Measurements from ENCODE around the gene USP17L30.
"Not testable (repeated sequence)": the region's sequence is repeated elsewhere in the genome, so short reads cannot be mapped to it uniquely, and the experiment has no call there.

Gene USP17L30

GRCh38 chr4:9362829-9363228 is at the start of gene USP17L30:
Gene USP17L30 (plus strand): TSS chr4:9363129. CDS start chr4:9363129, 0 bp downstream.
- H3K4me3 ChIP-seq (ENCODE audit: low read depth, low read length); H3K36me3 ChIP-seq (replicated peaks); in situ Hi-C loops (cut with HindIII; ENCODE audit: low pct_ligation_motif_present, low sequenced_read_pairs); H3K27ac ChIP-seq; H3K27me3 ChIP-seq (replicated peaks); DNase-seq: not testable (repeated sequence)

GRCh38 chr4:9324191-9324590 is 38.7 kb upstream of the USP17L30 start:
- H3K27ac ChIP-seq; in situ Hi-C loops (cut with HindIII; ENCODE audit: low pct_ligation_motif_present, low sequenced_read_pairs); H3K36me3 ChIP-seq (replicated peaks); DNase-seq; H3K4me3 ChIP-seq (ENCODE audit: low read depth, low read length); H3K27me3 ChIP-seq (replicated peaks): not testable (repeated sequence)

- in situ Hi-C loops (cut with HindIII; ENCODE audit: low pct_ligation_motif_present, low sequenced_read_pairs); H3K27me3 ChIP-seq (replicated peaks); H3K4me3 ChIP-seq (ENCODE audit: low read depth, low read length); H3K36me3 ChIP-seq (replicated peaks); DNase-seq; H3K27ac ChIP-seq: not testable (repeated sequence)
Observed at GRCh38 chr4:9324865-9325264, 38.1 kb upstream of the USP17L30 start, which contains the start of gene USP17L24. Gene USP17L24 (plus strand): TSS chr4:9325165. CDS start chr4:9325165, 0 bp downstream.

GRCh38 chr4:9329611-9330010 is 33.3 kb upstream of the USP17L30 start, which contains the start of gene USP17L25:
Gene USP17L25 (plus strand): TSS chr4:9329911. CDS start chr4:9329911, 0 bp downstream.
- H3K27ac ChIP-seq; H3K27me3 ChIP-seq (replicated peaks); in situ Hi-C loops (cut with HindIII; ENCODE audit: low pct_ligation_motif_present, low sequenced_read_pairs); H3K36me3 ChIP-seq (replicated peaks); DNase-seq; H3K4me3 ChIP-seq (ENCODE audit: low read depth, low read length): not testable (repeated sequence)

- H3K36me3 ChIP-seq (replicated peaks); H3K4me3 ChIP-seq (ENCODE audit: low read depth, low read length); DNase-seq; in situ Hi-C loops (cut with HindIII; ENCODE audit: low pct_ligation_motif_present, low sequenced_read_pairs); H3K27ac ChIP-seq; H3K27me3 ChIP-seq (replicated peaks): not testable (repeated sequence)
Observed at GRCh38 chr4:9334358-9334757, 28.6 kb upstream of the USP17L30 start, which contains the start of gene USP17L26. Gene USP17L26 (plus strand): TSS chr4:9334658. CDS start chr4:9334658, 0 bp downstream.

GRCh38 chr4:9339103-9339502 is 23.8 kb upstream of the USP17L30 start, which contains the start of gene USP17L5:
Gene USP17L5 (plus strand): TSS chr4:9339403. CDS start chr4:9339403, 0 bp downstream.
- DNase-seq; in situ Hi-C loops (cut with HindIII; ENCODE audit: low pct_ligation_motif_present, low sequenced_read_pairs); H3K27ac ChIP-seq; H3K36me3 ChIP-seq (replicated peaks); H3K4me3 ChIP-seq (ENCODE audit: low read depth, low read length); H3K27me3 ChIP-seq (replicated peaks): not testable (repeated sequence)

- in situ Hi-C loops (cut with HindIII; ENCODE audit: low pct_ligation_motif_present, low sequenced_read_pairs); H3K4me3 ChIP-seq (ENCODE audit: low read depth, low read length); H3K27me3 ChIP-seq (replicated peaks); DNase-seq; H3K27ac ChIP-seq; H3K36me3 ChIP-seq (replicated peaks): not testable (repeated sequence)
Observed at GRCh38 chr4:9343848-9344247, 19.1 kb upstream of the USP17L30 start, which contains the start of gene USP17L27. Gene USP17L27 (plus strand): TSS chr4:9344148. CDS start chr4:9344148, 0 bp downstream.

GRCh38 chr4:9348593-9348992 is 14.3 kb upstream of the USP17L30 start, which contains the start of gene USP17L28:
Gene USP17L28 (plus strand): TSS chr4:9348893. CDS start chr4:9348893, 0 bp downstream.
- DNase-seq; in situ Hi-C loops (cut with HindIII; ENCODE audit: low pct_ligation_motif_present, low sequenced_read_pairs); H3K36me3 ChIP-seq (replicated peaks); H3K27ac ChIP-seq; H3K27me3 ChIP-seq (replicated peaks); H3K4me3 ChIP-seq (ENCODE audit: low read depth, low read length): not testable (repeated sequence)

GRCh38 chr4:9350866-9351265 is 12.1 kb upstream of the USP17L30 start:
- DNase-seq; in situ Hi-C loops (cut with HindIII; ENCODE audit: low pct_ligation_motif_present, low sequenced_read_pairs); H3K36me3 ChIP-seq (replicated peaks); H3K27me3 ChIP-seq (replicated peaks); H3K27ac ChIP-seq; H3K4me3 ChIP-seq (ENCODE audit: low read depth, low read length): not testable (repeated sequence)

- DNase-seq; H3K36me3 ChIP-seq (replicated peaks); in situ Hi-C loops (cut with HindIII; ENCODE audit: low pct_ligation_motif_present, low sequenced_read_pairs); H3K27ac ChIP-seq; H3K4me3 ChIP-seq (ENCODE audit: low read depth, low read length); H3K27me3 ChIP-seq (replicated peaks): not testable (repeated sequence)
Observed at GRCh38 chr4:9353338-9353737, 9.6 kb upstream of the USP17L30 start, which contains the start of gene USP17L29. Gene USP17L29 (plus strand): TSS chr4:9353638. CDS start chr4:9353638, 0 bp downstream.

GRCh38 chr4:9379881-9380280 is 17.0 kb downstream of the USP17L30 start:
- H3K36me3 ChIP-seq (replicated peaks); DNase-seq; H3K27ac ChIP-seq; in situ Hi-C loops (cut with HindIII; ENCODE audit: low pct_ligation_motif_present, low sequenced_read_pairs); H3K27me3 ChIP-seq (replicated peaks); H3K4me3 ChIP-seq (ENCODE audit: low read depth, low read length): not testable (repeated sequence)
